HG03521 (cell line): Measurements from ENCODE around the gene ACADSB.

ENCODE experiments used
- ATAC-seq: cut with Tn5 transposase; IDR thresholded peaks from one replicate; pipeline ENCODE4 v1.9.1; 2021; ENCODE audit warnings: mild to moderate bottlenecking, moderate library complexity; ENCODE audit not compliant: unreplicated experiment

ACADSB gene

DNA sequence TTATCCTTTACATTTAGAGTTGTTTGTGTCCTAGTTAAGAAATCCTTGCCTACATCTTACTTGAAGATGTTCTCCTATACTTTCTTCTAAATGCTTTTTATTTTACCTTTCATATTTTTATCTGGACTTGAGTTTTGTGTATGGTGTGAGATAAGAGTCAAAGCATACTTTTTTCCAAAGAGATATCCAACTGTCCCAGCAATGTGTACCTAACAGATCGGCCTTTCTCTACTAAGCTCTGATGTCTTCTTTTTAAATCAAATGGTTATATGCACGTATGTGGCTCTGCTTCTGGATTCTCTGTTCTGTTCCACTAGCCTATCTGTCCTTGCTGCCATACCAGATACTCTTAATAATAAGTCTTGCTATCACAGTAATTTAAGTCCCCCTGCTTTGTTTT, 7.4 kb upstream of the ACADSB start:
- no peak for ATAC-seq

DNA sequence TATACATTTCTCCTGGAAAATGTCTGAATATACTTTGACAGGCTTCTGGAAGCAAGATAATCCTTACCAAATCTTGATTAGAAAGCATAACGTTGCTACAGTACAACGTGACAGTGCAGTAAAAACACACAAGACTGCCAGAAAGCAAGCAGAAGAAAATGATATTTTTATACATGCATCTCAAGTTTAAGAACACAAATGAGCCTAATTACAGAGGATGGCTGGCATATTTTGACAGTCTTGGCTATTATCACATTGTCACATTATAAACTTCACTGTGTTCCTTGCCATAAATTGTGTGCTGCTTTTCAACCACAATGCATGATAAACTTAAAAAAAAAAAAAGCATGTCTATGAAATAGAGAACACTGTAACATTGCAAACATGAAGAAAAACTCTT, 4.5 kb upstream of the ACADSB start:
- no peak for ATAC-seq

DNA sequence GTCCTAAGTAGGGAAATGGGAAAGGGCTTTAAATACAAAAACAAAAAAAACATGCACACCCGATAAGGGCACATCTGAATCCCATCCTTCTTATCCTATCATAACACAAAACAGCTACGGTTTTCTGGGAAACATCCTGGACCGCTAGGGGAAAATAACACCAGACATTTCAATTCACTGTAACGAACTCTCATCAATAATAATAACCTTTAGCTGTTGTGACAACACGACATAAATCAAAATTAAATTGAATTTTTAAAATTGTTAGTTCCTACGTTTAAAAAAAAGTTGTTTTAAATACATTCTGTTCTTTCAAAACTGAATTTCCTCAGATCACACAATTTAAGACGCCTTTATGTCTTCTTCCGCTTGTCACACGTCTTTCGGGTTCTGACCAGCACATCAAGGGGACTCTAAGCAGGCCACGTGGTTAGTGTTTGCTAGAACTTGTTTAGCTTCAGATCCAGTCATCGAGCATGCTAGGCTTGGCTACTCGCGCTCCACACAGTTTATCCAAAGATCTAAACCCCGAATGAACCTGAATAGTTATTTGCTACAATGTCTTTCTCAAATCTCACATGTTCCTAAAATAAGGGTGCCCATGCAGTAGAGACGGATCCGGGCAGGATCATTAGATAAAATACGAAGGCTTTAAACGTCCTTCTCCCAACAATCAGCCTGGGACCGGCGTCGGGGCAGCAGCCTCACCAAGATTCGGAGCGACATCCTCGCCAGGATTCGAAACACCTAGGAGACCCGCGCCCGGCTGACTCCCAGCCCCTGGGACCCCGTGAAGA, 1.1 kb upstream of the ACADSB start:
- peak; percentile 36 for ATAC-seq

DNA sequence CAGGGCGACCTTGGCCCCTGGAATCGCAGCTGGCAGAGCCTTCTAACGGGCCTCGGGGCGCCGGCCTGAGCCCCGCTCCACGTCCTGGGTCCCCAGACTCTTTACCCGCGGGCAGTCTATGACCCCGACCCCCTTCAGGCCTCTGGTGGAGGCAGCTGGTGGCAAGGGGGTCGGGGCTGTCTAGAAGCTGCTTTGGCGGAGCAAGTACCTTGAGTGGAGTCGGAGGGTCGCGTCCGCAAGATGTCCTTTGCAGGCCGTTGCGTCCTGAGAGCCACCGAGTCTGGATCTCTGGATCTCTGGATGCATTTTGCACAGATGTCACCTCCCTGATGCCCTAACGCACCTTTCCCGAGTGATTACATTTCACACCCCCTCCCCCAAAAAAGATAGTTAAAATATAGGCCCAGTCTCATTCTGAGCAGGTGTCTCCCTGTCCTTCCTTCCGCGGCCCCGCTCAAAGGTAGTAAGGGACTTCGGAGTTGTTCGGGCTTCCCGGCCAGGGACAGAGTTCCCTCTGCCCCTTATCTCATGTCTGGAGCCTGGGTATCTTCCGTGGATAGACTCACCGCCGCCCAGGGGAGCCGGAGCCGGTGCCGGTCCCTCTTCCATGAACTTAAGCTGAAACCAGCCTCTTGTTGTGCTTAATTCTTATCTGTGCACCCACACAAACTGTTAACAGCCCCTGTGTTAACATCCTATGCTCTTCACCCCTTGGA, 457 bp downstream of the ACADSB start:
- peak; percentile 7 for ATAC-seq

DNA sequence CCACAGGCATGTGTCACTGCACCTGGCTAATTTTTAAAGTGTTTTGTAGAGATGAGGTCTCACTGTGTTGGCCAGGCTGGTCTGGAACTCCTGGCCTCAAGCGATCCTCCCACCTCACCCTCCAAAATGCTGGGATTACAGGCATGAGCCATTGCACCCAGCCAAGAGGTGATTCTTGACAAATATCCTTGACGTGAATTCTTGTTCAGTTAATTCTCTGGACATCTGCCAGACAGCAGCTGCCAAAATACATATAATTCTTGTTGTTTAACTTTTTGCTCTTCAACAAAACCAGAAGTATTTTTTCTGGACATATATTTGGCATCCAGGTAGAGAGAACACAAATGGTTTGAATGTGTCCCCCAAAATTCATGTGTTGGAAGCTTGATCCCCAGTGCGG, 3.2 kb downstream of the ACADSB start:
- no peak for ATAC-seq

DNA sequence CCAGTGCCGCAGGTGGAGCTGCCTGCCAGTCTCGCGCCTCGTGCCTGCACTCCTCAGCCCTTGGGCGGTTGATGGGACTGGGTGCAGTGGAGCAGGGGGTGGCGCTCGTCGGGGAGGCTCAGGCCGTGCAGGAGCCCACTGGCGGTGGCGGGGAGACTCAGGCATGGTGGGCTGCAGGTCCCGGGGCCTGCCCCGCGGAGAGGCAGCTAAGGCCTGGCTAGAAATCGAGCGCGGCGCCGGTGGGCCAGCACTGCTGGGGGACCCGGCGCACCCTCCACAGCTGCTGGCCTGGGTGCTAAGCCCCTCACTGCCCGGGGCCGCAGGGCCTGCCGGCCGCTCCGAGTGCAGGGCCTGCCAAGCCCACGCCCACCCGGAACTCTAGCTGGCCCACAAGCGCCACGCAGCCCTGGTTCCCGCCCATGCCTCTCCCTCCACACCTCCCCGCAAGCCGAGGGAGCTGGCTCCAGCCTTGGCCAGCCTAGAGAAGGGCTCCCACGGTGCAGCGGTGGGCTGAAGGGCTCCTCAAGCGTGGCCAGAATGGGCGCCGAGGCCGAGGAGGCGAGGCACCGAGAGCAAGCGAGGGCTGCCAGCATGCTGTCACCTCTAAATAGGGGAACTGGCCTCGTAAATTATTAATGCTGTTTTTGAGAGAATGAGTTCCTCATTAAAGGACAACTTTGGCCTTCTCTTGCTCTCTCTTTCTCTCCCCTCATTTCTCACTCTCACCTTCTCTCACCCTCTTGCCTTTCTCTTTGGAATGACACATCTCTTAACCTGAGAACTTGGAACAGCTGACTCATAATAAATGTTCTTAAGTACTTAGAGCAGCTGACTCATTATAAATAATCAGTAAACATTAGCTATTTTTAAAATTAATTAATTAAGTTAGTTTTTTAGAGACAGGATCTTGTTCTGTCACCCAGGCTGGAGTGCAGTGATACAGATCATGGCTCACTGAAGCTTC, 4.9 kb downstream of the ACADSB start:
- ATAC-seq, result no peak

DNA sequence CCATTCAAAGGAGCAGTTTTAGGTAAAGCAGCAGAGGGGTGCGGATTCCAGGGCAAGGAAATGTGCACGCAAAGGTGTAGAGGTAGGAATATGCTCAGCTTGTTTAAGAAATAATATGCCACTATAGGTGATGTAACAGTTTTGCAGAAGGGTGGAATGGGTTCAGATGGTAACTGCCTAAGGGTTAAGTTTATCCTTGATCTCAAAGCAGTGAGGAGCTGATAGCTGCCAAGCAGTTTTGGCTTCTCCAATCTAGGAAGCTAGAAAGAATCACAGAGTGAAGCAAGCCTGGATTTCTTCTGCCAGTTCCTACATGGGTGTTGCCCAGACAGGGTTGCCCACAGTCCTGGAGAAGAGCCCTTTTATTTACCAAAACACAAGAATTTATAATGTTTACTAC, 6.0 kb downstream of the ACADSB start:
- ATAC-seq, result no peak

DNA sequence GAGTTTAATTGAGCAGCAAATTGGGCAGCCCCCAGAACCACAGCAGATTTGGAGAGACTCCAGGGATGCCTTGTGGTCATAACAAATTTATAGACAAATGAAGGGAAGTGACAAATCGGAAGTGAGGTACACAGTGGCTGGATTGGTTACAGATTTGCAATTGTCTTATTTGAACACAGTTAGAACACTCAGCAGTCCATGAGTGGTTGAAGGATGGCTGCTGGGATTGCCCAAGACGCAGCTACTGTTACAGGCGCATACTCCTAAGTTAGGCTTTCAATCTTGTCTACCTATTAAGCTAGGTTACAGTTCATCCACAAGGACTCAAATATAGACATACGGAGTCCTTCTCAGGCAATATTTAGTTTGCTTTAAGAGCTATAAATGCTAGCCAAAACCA, 7.4 kb downstream of the ACADSB start:
- ATAC-seq, result no peak

DNA sequence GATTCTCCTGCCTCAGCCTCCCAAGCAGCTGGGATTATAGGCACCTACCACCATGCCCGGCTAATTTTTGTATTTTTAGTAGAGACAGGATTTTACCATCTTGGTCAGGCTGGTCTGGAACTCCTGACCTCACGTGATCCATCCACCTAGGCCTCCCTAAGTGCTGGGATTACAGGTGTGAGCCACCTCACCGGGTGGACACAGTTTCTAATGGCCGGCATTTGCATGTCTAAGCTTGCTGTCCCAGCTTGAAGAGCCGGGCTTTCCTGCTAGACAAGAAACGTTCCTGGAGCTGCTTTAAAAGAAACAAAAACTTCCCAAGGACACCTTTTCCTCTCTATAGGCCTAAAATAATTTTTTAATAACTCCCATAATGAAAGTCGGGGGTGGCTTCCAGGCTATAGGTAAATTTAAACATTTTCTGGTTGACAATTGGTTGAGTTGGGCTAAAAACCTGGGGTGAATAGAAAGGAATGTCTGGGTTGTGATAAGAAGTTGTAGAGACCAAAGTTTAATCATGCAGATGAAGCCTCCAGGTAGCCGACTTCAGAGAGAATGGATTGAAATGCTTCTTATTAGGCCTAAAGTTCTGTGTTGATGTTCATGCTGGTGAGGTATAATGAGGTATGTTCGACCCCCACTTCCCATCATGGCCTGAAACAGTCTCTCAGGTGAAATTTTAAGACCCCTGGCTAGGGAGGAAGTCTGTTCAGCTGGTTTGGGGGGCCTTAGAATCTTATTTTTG, 8.8 kb downstream of the ACADSB start:
- ATAC-seq, result no peak

DNA sequence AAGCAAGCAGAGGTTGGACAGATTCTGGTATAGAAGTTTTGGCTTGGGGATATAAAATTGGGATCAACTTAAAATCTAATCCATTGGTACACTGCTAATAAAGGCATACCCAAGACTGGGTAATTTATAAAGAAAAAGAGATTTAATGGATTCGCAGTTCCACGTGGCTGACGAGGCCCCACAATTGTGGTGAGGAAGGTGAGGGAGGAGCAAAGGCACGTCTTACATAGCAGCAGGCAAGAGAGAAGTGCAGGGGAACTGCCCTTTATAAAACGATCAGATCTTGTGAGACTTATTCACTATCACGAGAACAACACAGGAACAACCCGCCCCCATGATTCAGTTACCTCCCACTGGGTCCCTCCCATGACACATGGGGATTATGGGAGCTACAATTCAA, 9.7 kb downstream of the ACADSB start:
- ATAC-seq, result no peak

DNA sequence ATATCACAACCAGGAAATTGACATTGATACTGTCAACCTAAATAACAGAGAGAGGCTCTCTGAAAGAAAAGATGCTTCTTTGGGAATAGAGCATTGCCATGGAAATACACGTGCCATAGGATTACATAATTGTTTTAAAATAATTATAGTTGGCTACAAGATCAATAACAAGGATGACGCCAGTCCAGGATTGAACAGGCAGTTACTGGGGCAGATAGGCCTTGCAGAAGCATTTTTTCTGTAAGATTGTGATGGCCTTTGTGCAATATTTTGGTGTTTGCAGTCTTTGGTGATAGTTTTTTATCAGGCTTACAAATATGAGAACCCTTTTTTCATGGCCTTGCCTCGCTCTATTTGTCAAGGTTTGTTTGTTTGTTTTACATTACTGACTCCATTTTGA, 10.5 kb downstream of the ACADSB start:
- ATAC-seq, result no peak

DNA sequence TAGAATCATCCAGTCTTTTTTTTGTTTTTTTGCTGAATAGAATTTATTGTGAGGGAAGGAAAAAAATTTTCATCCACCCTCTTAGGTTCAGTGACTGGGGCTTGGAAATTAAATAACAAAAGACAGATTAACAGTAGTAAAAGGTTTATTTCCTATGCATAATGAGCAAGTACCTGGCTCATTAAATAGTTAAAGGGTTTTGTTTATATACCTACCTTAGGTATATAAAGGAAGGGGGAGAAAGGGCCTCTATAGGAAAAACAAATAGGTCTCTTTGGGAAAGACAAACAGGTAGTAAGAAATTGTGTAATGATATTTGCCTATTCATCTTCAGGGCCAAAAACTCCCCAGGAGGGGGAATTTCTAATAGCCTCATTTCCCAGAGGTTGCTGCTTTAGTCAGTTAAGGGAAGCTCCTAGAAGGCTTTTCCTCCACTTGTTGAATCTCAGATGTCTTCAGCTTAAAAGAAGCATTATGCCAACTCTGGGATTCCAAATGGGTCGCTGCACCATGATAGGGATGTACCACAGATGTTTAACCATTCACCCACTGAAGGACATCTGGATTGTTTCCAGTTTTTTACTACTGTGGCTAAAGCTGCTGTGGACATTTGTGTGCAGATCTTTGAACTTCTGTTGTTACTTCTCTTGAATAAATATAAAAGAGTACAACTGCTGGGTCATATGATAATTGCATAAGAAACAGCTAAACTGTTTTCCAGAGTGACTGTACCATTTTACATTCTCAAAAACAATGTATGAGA, 11.3 kb downstream of the ACADSB start:
- ATAC-seq, result no peak

DNA sequence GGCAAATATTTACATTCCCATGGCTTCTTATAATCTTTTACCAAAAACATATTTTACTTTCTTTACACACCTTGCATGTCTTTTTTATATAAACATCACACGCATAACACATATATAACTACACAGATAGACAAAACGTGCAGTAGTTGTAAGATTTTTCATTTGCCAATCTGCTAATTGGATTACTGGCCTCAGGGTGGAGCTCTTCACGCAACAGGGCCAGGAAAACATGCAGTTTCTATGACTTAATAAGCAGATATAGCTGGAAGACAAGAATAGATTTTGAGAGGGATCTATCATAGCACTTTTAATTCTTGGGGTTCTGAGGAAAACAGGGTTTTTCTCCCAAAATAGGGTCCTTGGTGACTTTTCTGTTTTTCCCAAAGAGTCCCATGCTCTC, 12.7 kb downstream of the ACADSB start:
- no peak for ATAC-seq

DNA sequence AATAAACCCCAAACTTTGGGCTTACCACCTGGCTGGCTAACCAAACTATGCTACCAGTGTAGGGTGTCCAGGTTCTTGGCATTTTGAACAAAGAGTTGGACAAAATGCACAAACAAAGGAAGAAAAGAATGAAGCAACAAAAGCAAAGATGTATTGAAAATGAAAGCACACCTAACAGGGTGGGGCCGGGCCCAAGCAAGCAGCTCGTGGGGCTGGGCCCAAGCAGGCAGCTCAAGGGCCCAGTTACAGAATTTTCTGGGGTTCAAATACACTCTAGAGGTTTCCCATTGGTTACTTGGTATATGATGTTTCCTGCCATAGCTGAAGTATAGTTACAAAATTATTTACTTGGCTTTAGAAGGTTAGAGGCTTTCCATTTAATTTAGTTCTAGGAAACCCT, 15.7 kb downstream of the ACADSB start:
- no peak for ATAC-seq

DNA sequence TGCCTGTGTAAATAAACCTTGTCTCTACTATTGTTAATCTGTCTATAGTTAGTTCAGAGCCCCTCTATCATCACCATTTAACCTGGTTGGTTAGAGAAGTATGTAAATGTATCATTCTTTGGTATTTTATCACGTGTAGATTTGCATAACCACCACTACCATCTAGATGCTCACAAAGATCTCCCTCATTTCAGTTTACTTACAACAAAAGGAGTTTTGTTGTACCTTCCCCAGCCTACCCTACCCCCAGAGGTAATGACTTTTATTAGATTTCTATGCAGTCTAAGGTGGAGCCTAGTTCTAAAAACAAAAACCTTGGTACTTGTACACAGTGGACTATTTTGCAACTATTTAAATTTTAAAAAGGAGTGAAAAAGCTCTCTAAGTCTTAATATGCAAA, 17.5 kb downstream of the ACADSB start:
- ATAC-seq, result no peak

DNA sequence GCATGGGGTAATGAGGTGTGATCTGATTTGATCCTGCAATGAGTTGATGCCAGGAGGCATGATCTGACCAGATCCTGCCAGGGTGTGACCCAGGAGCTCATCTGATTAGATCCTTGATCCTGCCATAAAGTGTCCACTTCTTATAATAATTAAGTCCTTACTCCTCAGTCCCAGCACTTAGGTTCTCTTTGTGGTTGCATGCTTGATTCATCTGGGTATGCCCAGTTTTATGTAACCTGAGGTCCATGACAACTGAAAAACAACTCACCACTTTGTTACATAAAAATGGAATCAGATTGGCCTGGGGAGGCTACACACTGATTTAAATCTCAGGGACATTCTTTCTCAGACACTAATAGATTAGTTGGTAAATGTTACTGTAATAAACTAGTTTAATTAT, 19.1 kb downstream of the ACADSB start:
- ATAC-seq, result no peak

DNA sequence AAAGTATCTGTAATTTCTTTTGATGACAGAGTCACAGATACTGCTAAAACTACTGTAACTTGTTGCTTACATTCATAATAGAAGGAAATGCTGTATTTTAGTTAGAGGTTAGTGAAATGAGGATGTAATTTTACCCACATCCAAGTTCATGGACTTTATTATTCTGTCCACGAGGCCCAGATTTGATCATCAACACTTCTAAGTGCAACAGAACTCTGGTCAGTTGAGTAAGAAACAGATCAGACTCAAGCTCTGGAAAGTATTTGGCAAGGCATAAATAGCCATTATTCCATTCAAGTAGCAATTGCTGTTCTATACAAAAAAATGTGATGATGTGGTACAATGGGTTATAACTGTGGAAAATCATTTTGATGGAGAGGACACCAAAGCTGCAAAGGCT, 22.3 kb downstream of the ACADSB start:
- ATAC-seq, result no peak

DNA sequence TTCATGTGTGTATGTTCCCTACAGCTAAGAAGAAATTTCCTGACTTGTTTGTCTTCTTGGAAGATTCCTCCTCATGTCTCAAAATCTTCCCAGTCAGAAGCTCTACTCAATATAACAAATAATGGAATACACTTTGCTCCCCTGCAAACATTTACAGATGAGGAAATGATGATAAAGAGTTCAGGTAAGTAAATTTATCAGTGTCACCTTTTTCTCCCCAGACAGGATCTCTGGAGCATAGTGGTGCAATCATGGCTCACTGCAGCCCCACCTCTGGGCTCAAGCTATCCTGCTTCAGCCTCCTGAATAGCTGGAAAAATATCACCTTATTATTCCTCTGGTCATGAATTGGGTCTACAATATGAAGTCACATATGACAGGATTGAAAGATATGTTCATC, 25.5 kb downstream of the ACADSB start:
- ATAC-seq, result no peak

DNA sequence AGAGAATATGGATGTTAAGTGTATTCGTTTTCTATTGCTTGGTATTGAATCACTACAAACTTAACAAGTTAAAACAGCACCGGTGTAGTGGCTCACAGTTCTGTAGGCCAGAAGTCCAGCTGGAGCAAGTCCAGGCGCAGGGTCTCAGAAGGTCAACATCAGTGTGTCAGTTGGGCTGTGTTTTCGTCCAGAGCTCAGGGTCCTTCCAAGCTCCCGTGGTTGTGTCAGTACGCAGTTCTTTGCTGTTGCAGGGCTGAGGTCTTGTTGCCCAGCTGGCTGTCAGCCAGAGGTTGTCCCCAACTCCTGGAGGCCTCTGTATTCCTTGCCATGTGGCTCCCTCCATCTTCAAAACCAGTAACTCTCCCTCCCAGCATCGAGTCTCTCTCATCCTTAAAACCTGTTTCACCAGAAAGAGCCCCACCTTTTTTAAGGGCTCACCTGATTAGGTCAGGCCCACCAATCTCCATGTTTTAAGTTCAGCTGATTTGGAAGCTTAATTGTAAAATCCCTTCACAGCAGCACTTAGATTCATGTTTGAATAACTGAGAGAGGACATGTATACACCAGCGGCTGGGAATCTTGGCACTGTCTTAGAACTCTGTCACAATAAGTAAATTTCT, 26.8 kb downstream of the ACADSB start:
- no peak for ATAC-seq
